ENCODE results near the gene GDPD1. TPM values are rescaled to one million over a fixed set of nuclear protein-coding genes. Genes with fewer than 3 reads are reported as not detected.
"Not testable (repeated sequence)": the region's sequence is repeated elsewhere in the genome, so short reads cannot be mapped to it uniquely, and the experiment has no call there.

The GDPD1 gene
- 8.9 TPM for total RNA-seq

DNA sequence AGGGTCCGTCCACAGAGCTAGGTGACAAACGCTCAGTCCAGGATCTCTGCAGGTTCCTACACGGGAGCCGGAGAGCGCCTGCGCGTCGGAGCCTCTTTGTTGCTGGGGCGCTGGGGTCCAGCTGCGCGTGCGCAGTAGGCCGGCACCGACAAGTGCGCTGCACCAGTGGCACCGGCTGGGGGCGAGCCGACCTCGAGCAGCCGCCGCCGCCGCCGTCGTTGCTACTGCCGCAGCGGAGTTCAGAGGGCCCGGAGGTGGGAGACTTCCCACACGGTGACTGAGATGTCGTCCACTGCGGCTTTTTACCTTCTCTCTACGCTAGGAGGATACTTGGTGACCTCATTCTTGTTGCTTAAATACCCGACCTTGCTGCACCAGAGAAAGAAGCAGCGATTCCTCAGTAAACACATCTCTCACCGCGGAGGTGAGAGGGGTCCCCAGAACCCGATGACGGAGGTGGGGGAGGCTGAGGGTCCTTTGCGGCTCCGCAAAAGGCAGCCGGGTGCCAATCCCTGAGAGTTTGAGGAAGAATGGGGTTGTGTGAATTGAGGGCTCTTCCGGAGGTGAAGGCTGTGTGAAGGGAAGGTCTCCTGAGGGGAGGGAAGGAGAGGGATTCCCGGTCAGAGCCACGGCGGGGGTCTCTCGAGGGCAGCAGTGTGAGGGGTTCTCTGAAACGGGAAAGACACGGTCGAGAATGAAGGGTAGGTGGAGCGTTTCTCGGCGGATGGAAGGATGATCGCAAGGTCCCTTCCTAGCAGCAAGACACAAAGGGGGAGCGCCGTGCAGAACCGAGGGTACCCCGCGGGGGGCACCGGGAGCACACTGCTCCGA lies at the start of gene GDPD1:
GDPD1 (plus strand) TSS at position 184 of the 831 bp plus-strand sequence; CDS start at position 283, 99 bp downstream.
- peak; percentile 96 to 97 (median 97) for DNase-seq (ENCODE audit: low read depth in 2 of 3, low spot score in 2 of 3)

GRCh38 chr17:59172436-59173004 lies 47.8 kb upstream of the GDPD1 start:
- DNase-seq (ENCODE audit: low read depth in 2 of 3, low spot score in 2 of 3), result no peak

GRCh38 chr17:59174671-59175070 lies 45.6 kb upstream of the GDPD1 start:
- DNase-seq (ENCODE audit: low read depth in 2 of 3, low spot score in 2 of 3), result no peak

DNA sequence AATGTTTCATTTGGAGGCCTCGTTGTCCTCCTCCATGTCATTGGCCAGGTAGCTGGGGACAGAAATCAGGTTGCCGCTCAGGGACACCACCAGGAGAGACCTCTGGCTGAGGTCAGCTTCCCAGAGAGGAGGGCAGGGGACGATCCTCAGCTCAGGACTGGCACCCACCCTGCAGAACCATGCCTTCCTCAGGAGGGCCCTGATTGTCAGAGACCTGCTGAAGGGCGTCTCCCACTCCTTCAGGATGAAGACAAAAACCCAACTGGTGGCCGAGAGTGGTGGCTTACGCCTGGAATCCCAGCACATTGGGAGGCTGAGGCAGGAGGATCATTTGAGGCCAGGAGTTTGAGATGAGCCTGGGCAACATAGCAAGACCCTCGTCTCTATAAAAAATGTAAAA lies 45.2 kb upstream of the GDPD1 start:
- DNase-seq (ENCODE audit: low read depth in 2 of 3, low spot score in 2 of 3), result no peak

- no peak for DNase-seq (ENCODE audit: low read depth in 2 of 3, low spot score in 2 of 3)
Observed at GRCh38 chr17:59178266-59178985, 41.9 kb upstream of the GDPD1 start.

DNA sequence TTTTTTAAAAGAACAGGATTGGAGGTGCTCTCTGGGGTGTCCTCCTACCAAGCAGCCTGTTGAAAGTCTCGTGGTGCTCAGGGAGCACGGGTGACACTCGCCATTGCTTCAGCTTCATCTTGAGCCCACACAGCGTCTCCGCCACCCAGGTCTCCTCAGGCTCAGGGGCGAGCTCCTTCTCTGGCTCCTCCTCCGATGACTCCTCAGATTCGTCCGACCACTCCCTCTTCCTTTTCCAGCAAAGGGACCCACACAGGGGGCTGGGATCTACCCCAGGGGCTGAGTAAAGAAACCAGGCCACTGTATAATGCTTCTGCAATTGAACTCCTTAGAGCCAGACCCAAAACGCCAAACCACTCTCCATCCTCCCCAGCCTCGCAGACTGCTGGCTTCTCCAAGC lies 40.7 kb upstream of the GDPD1 start:
- DNase-seq (ENCODE audit: low read depth in 2 of 3, low spot score in 2 of 3), result not testable (repeated sequence)

DNA sequence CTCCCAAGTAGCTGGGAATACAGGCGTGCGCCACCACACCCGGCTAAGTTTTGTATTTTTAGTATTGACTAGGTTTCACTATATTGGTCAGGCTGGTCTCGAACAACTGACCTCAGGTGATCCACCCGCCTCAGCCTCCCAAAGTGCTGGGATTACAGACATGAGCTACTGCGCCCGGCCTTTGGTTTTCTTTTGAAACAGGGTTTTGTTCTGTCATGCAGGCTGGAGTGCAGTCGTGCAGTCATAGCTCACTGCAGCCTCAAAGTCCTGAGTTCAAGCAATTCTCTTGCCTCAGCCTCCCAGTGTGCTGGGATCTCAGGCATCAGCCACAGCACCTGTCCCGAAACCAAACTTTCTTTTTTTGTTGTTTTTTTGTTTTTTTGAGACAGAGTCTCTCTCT lies 39.7 kb upstream of the GDPD1 start:
- no peak for DNase-seq (ENCODE audit: low read depth in 2 of 3, low spot score in 2 of 3)

GRCh38 chr17:59181481-59181880 lies 38.8 kb upstream of the GDPD1 start:
- no peak for DNase-seq (ENCODE audit: low read depth in 2 of 3, low spot score in 2 of 3)

- DNase-seq (ENCODE audit: low read depth in 2 of 3, low spot score in 2 of 3), result no peak
Observed at GRCh38 chr17:59185997-59186396, 34.3 kb upstream of the GDPD1 start.

DNA sequence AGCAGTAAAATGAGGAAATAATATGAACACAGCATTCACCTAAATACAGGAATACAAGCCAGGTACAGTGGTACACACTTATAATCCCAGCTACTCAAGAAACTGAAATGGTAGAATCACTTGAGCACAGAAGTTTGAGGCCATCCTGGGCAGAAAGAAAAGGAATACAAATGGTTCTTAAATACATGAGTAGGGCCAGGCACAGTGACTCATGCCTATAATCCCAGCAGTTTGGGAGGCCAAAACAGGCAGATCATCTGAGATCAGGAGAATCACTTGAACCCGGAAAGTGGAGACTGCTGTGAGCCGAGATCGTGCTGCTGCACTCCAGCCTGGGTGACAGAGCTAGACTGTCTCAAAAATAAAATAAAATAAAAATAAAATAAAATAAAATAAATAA lies 33.5 kb upstream of the GDPD1 start:
- no peak for DNase-seq (ENCODE audit: low read depth in 2 of 3, low spot score in 2 of 3)

DNA sequence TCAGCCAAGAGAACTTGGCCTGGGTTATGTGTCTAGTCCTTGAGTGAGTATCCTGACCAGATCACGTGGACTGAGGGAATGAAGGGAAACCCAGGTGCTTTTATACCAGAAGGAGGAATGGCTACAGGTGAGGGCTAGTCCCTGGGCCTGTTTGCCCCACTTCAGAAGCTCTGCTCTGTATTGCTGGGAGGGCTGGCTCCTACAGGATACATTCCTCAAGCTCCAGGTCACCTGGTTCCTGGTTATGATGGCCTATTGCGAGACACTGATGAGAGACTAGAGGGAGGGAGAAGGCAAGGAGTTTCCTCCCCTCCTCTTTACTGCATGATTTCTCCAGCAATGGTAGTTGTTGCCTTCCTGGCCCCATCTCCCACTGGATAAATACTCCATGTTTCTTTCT lies 29.5 kb upstream of the GDPD1 start:
- DNase-seq (ENCODE audit: low read depth in 2 of 3, low spot score in 2 of 3), result no peak

DNA sequence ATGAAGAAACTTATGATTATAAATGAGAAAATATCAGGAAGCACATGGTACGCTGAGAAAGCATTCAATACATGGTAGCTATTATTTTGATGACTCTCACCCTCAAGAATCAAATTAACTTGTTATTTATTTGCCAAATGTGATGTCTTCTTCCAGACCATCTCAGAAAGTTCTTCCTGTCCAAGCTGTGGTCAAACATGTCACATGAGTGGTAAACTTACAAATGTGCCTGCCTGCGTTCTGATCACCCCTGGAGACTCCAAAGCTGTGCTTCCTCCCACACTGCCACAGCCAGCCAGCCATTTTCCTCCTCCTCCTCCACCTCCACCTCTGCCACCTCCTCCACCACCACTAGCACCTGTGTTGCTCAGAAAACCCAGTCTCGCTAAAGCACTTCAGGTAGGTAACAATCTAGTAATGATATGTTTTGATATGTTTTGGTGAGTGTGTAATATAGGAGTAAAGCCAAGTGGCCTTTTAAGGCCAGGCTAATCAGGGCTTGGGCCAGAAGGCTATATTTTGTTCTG lies 26.9 kb upstream of the GDPD1 start:
- DNase-seq (ENCODE audit: low read depth in 2 of 3, low spot score in 2 of 3), result no peak

GRCh38 chr17:59199398-59199797 lies 20.9 kb upstream of the GDPD1 start:
- DNase-seq (ENCODE audit: low read depth in 2 of 3, low spot score in 2 of 3), result no peak

- DNase-seq (ENCODE audit: low read depth in 2 of 3, low spot score in 2 of 3), result no peak
Observed at GRCh38 chr17:59202320-59202719, 18.0 kb upstream of the GDPD1 start.

- no peak for DNase-seq (ENCODE audit: low read depth in 2 of 3, low spot score in 2 of 3)
Observed at GRCh38 chr17:59219370-59219769, 941 bp upstream of the GDPD1 start.

DNA sequence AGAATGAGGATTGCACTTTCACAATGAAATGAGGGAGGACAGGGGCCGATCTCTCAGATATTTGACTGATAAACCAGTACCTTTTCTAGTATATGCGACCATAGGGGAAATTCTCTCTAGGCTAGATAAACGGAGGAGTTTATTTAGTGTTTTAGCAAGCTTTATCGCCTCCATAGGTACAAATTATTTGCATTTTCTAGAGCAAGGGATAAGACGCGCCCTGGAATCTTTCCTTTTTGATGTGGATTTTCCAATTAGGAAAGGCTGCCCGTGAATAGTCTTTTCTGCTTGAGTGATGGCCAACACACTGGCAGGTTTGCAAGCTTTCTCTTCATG lies 351 bp upstream of the GDPD1 start:
- peak in 1 of 3 donors; percentile 3 for DNase-seq (ENCODE audit: low read depth in 2 of 3, low spot score in 2 of 3)

DNA sequence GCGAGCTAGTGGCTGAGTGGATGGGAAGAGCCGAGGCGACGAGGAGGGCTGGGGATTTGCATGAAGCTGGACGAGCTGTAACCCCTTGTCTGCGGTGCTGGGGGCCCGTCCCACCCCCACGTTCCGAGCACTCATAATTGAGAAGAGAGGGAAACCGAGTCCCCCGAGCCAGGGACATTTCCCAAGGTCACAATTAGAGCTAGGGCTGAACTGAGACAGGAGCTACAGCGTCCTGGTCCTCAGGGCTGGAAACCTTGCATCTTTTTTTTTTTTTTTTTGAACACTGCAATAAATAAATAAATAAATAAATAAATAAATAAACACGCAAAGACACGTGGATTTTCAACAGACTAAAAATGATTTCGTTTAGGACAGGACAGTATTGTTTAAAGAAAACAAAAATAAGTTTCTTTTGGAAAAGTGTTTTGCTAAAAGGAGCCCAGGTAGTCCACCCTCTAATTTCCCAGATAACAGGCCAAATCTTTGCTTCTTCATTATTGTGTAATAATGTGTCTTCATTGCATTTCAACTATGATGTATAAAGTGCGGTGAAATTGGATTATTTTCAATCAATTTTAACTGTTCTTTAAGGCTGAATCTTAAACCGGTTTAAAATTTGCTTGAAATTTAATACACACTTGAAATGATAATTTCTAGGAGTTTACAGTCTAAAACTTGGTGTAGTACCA lies 992 bp downstream of the GDPD1 start:
- no peak for DNase-seq (ENCODE audit: low read depth in 2 of 3, low spot score in 2 of 3)

GRCh38 chr17:59223813-59224212 lies 3.5 kb downstream of the GDPD1 start:
- DNase-seq (ENCODE audit: low read depth in 2 of 3, low spot score in 2 of 3), result no peak

DNA sequence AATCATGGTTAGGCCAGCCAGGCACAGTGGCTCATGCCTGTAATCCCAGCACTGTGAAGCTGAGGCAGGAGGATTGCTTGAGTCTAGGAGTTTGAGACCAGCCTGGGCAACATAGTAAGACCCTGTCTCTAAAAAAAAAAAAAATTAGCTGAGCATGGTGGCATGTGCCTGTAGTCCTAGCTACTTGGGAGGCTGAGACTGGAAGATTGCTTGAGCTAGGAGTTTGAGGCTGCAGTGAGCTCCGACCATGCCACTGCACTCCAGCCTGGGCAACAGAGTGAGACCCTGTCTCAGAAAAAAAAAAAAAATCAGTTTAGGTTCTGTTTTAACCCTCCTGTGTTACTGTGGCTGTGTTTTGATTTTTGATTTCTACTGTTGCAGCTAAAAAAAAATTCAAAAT lies 8.3 kb downstream of the GDPD1 start:
- not testable (repeated sequence) for DNase-seq (ENCODE audit: low read depth in 2 of 3, low spot score in 2 of 3)

DNA sequence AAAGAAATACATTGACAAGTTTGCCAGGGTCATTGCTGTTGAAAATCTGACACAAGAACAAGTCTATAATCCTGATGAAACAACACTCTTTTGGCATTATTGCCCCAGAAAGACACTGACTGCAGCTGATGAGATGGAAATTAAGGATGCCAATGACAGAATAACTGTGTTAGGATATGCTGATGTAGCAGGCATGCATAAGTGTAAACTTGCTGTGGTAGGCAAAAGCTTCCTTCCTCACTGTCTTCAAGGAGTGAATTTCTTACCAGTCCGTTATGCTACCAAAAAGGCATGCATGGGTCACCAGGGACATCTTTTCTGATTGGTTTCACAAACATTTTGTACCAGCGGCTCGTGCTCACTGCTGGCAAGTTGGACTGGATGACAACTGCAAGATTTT lies 10.5 kb downstream of the GDPD1 start:
- no peak for DNase-seq (ENCODE audit: low read depth in 2 of 3, low spot score in 2 of 3)

DNA sequence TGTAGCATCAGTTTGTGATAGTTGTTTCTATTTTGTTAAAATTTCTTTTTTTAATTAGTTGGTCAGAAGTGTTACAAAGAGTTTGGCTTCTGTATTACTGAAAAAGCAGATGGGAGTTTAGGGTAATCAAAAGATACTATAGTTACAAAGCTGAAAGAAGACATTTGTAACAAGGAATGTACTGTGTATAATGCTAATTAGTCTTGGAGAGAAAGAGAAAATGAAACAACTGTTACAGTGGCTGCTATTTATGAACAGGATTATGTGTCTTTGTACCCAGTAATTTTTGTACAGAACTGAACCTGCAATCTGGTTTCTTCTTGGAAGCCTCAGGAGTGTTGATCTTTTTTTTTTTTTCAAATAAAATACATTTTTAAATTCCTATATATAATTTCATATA lies 14.3 kb downstream of the GDPD1 start:
- no peak for DNase-seq (ENCODE audit: low read depth in 2 of 3, low spot score in 2 of 3)
